DMS53 treated with DMSO at 0.1 percent for 48 hours (cell line): Measurements from ENCODE around the gene PRMT2.
"Not testable (repeated sequence)": the region's sequence is repeated elsewhere in the genome, so short reads cannot be mapped to it uniquely, and the experiment has no call there.

ENCODE experiments used
- DNase-seq: peaks from one replicate; lab custom pipeline; 2025; ENCODE audit not compliant: unreplicated experiment; lab: John Stamatoyannopoulos, UW

The PRMT2 gene

GRCh38 chr21:46617267-46618051 is 18.0 kb upstream of the PRMT2 start:
- no peak for DNase-seq

GRCh38 chr21:46618738-46619379 is 16.6 kb upstream of the PRMT2 start:
- no peak for DNase-seq

GRCh38 chr21:46619846-46620245 is 15.6 kb upstream of the PRMT2 start:
- no peak for DNase-seq

DNA sequence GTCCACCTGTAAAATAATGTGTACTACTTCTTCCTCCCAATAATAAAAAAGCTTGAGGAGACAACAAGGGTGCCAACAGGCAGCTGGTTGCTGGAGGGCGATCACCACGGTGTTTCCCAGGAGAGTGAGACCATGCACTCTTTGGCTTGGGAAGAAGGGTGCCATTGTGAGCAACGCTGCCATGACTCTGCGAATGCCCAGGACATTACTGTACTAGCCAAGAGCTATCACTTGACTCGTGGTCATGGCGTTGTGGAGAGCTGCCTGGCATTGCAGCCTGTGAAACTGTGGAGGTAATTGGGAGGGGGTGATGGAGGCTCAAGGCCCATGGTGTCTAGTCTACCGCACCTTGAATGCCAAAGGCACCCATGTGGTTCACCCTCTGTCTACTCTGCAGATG is 14.6 kb upstream of the PRMT2 start:
- DNase-seq, result no peak

DNA sequence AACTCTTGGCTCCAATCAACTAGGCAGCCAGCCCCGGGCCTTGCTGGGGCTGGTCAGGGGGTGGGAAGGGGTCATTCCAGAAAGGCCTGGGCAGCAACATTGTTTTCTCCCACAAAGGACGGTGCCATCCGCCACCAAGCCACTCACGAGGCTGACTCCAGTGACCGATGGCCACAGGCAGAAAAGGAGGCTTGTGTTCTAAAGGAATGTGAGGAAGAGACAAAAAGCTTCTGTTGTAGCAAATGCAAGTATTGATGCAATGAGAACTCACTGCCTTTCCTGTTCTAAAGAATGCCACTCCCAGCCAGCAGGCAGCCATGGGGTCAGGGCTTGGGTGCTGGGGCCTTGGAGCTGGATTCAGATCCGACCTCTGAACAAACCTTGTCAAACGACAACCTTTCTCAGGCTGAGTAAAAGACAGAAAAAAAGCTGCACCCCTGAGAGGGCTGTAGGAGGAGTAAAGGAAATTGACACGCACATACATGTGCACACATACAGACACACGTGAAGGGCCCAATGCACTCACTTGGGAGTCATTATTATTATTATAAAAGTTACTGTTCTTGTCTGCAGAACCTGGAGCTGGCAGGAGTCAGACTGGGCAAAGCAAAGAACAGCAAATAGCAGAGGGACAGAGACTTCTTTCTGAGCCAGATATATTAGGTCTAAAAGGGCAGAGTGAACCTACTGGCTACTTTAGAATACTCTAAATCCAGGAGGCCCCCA is 13.9 kb upstream of the PRMT2 start:
- DNase-seq, result no peak

DNA sequence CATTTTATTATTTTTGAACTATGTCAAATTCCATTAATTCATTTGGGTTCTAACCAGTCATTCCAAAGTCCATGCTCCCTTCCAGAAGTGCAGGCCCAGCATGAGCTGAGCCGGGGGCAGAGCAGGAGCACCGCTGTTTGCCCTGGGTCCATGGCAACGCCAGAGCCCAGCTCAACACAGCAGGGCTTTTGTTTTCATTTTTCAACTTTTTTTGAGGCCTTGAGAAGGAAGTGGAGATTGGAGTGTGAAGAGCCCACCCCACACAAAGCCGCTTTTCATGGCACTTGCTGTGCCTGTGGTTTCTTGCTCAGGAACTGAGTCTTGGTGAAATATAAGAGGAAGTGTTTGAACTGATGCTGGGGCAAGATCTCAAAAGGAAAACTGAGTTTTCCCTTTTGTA is 13.2 kb upstream of the PRMT2 start:
- no peak for DNase-seq

GRCh38 chr21:46624050-46624449 is 11.4 kb upstream of the PRMT2 start:
- no peak for DNase-seq

- DNase-seq, result no peak
Observed at GRCh38 chr21:46625759-46626158, 9.7 kb upstream of the PRMT2 start.

DNA sequence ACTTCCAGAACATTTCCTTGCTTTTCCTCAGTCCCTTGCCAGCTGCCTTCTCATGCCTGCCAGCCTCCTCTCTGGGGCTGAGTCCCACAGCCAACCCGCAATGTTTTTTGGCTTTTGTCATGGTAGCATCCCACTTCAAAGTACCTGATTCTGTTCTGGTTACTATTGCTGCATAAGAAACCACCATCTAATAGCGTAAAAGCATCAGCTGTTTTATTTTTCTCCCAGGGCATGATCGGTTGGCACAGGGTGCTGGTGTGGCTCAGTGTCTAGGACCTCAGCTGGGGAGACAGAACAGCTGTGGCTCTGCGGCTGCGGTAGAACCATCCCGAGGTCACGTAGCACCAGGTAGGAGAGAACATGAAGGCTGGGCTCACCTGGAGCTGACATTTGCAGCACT is 8.9 kb upstream of the PRMT2 start:
- no peak for DNase-seq

- DNase-seq, result no peak
Observed at GRCh38 chr21:46626975-46627501, 8.4 kb upstream of the PRMT2 start.

DNA sequence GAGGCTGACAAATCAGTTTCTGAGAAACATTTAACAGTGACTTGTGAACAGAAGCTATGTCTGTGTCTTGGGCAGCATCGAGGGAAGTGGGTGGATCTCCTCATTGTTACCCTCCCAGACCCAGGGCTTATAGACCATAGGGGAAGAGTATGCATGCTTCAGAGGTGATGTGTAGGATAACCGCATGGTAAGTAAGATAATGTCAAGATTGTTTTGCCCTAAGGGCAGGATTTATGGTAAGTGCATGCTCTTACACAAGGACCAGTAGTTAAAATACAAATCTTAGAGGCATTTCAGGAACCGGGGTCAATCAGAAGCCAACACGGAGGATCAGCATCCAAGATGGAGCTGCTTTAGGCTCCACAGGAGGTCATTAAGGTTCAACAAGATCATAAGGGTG is 7.7 kb upstream of the PRMT2 start:
- no peak for DNase-seq

- no peak for DNase-seq
Observed at GRCh38 chr21:46628868-46629267, 6.6 kb upstream of the PRMT2 start.

- DNase-seq, result not testable (repeated sequence)
Observed at GRCh38 chr21:46630915-46631314, 4.6 kb upstream of the PRMT2 start.

- DNase-seq, result no peak
Observed at GRCh38 chr21:46633566-46633965, 1.9 kb upstream of the PRMT2 start.

DNA sequence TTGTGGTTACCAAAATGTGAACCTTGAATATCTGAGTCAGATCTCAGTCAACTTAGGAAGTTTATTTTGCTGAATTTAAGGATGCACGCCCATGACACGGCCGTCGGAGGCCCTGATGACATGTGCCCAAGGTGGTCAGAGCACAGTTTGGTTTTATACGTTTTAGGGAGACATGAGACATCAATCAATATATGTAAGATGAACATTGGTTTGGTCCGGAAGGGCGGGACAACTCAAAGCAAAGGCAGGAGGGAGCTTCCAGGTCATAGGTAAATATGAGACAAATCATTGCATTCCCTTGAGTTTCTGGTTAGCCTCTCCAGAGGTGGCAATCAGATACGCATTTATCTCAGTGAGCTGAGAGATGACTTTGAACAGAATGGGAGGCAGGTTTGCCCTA is 1.0 kb upstream of the PRMT2 start:
- no peak for DNase-seq

DNA sequence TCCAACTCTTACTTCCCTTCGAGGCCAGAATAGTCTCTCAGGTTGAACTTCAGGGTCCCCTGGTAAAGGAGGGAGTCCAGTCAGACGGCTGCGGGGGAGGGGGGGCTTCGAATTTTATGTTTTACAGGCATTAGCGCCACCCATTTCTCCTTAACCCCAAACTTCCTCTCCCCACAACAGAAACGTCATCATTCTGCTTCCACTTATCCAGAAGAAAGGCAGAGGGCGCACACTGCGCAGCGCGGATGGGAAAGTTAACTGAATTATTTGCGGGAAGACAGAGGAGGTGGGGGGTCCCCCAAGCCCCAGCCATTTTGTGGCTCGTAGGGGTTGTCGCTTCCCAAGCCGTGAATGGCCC is 529 bp upstream of the PRMT2 start:
- no peak for DNase-seq

GRCh38 chr21:46636181-46636512 is 673 bp downstream of the PRMT2 start:
- DNase-seq, result no peak

GRCh38 chr21:46636550-46637285 is 1.2 kb downstream of the PRMT2 start:
- DNase-seq, result no peak

GRCh38 chr21:46637952-46638746 is 2.7 kb downstream of the PRMT2 start:
- DNase-seq, result no peak

GRCh38 chr21:46639489-46640386 is 4.3 kb downstream of the PRMT2 start:
- DNase-seq, result no peak
